Cortex of kidney (tissue), 1 donor: ENCODE data around the gene CCDC57.

ENCODE experiments used
- DNase-seq: peaks from one replicate; lab custom pipeline; 2025; lab: John Stamatoyannopoulos, UW

Gene CCDC57

DNA sequence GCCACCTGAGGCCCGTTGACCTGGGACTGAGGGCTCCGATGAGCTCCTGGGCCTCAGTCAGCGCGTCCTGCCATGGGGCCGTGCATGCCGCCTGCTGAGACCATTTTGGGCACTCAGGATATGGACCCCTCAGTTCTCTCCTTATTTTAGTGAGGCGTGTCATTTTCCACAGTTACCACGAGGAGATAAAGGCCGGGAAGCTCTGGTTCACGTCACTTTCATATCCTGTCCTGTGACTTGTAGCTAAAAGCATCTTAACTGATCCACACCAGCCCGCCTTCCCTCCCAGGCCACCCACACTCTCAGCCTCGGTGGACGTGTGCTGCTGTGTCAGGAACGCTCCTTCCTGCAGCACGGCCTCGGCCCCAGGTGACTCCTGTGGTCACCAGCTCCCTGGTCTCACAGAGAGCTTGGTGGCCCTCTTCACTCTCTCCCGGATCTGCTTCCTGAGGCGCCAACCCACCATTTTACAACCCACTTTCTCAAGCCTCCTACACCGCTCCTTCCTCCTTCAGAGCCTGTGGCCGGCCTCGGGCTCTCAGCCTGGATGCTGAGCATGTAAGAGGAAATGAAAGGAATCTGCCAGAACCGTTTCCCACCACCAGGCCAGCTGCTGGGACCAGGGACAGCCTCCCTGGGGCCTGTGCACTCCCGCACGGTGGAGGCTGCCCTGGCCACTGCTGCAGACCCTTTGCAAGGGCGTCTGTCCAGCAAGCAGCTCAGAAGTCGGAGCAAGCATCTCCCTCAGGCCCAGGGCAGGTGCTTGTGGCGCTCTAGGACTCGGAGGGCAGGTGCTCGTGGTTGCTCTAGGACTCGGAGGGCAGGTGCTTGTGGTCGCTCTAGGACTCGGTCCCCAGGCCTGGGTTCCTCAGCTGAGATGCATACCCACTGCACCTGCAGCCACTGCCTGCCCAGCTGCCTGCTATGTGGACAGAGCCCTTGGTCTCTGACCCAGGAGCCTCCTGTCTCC lies 90.7 kb downstream of the CCDC57 start:
- DNase-seq, result no peak

DNA sequence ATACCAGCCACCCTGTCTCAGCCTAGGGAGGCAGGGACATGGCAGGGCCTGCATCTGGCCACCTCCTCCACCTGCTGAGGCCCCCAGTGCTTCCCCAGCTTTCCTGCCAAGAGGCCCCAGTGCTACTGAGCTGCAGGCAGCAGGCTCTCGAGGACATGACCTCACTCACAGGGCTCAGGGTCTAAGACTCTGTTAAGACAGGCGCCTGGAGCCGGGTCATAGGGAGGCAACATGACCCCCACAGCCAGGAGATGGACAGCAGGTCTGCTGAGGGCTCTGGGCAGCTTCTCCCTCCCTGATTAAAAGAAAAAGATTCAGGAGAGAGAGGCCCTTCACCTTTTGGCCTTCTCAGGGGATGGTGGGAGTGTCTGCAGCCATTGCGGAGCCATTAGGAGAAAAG lies 91.4 kb downstream of the CCDC57 start:
- no peak for DNase-seq

DNA sequence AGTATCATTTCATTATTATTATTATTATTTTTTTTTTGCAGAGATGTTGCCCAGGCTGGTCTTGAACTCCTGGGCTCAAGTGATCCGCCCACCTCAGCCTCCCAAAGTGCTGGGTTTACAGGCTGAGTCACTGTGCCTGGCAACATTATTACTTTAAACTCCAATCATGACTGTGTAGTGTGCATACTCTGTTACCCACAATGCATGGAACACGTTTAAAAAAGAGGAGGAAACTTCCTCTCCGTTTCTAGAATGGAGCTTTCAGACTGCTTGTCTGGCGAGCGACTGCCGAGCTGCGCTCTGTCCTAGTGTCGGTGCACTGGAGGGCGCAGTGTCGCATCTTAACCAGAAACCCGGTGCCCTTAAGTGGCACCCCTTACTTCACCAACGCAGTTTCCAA lies 92.5 kb downstream of the CCDC57 start:
- no peak for DNase-seq

DNA sequence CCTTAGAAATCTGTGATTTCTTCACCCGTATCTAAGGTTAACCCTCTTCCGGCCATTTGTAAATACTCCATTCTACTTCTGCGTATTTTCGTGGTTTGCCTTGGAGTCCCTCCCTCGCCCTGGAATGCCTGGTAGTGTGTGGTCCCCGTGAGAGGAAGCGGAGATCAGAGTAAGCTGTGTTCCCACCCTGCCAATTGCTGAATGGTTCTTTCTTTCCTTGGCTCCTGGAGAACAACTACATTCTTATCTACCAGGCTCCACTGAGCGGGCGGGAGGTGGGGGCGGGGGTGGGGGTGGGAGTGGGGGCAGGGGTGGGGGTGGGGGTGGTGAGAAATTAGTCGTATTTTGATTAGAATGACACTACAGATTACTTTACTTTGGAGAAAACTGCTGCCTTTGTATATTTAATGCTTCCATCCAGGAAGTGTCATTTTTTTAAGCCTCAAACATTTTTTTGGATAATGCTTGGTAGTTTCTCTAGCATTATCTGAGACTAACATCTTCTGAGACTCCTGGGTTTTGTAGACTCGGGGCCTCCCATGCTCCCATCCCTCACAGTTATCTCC lies 93.7 kb downstream of the CCDC57 start:
- DNase-seq, result no peak

DNA sequence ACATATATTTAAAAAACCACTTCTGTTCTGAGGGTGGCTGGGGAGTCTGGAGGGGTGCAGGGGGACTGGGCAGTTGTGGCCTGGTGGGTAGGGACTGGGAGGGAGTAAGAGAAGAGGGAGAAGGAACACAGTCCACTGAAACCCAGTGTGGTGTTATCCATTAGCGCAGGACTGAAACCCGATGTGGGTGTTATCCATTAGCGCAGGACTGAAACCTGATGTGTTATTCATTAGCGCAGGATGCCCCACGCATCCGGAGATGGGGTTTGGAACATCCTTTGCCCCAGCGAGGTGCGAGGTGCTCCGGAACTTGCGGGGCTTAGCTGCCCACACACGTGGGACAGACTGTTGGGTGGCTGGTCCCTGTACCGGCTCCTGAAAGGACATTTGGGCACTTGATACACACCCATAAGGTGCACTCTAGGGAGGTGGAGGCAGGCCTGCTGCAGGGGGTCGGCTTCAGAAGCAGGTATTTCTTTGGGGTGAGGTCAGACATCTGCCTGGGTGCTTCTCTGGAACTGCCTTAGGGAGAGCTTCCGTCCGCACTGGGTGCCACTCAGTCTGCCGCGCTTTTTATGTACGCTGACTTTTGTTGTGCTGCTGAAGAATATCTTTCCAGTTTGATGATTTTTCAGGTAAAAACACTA lies 94.4 kb downstream of the CCDC57 start:
- no peak for DNase-seq

DNA sequence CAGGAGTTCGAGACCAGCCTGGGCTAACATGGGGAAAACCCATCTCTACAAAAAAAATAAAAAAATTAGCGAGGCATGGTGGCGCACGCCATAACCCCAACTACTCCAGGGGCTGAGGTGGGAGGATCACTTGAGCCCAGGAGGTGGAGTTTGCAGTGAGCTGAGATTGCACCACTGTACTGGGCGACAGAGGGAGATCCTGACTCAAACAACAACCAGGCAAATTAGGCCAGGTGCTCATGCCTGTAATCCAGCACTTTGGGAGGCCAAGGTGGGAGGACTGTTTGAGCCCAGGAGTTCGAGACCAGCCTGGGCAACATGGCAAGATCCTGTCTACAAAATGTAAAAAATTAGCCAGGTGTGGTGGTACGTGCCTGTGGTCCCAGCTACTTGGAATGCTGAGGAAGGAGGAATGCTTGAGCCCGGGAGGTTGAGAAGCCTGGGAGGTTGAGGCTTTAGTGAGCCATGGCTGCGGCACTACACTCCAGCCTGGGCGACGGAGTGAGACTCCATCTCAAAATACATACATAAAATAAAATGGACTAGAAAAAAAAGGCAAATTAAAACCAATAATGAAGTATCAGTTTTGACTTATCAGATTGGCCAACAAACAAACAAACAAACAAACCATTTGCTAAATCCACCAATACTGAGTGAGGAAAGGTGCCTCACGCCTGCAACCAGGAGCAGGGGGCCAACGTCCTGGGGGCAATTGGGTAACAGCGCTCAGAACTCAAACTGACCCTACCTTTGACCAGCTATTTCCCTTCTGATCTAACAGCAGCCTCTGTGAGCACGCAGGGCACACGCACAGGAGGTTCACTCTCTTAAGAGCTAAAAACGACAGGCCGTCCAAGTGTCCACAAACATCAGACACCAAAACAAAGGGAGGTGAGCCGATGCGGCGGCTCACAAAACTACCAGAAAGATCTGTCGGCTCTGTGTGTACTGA lies 95.2 kb downstream of the CCDC57 start:
- no peak for DNase-seq

DNA sequence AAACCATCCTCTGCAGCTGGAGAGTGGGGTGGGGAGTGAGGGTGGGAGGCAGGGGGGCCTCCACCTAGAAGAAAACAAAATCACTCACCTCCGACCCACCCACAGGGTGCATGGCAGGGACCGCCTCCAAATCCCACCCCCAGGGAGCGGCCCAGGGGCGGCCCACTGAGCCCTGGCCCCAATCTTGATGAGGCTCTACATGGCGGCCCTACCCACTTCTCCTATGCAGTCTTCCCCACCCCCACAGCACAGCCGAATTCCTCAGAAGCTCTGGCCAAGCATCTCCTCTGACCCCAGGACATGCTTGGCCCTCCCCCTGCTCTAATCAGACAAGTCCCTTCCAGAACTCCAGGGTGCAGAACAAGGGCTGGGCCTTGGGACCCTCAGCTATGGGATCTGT lies 96.4 kb downstream of the CCDC57 start:
- DNase-seq, result no peak

DNA sequence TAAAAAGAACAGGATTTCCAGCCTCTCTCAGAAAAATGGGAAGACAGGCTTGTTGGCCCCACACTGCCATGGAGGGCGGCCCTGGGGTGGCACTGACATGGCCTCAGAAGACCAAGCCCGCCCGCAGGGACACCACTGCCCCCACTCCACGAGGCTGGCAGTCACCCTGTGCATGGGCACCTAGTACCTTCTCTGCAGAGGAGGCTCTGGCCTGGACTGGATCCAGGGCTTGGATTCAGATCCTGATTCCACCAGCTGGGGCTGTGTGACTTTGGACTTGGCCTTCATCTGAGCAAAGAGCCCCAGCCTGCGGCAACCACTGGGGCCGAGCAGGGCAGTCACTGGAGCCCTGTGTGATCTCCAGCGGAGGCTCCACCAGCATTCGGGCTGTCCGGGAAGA lies 97.8 kb downstream of the CCDC57 start:
- DNase-seq, result no peak

DNA sequence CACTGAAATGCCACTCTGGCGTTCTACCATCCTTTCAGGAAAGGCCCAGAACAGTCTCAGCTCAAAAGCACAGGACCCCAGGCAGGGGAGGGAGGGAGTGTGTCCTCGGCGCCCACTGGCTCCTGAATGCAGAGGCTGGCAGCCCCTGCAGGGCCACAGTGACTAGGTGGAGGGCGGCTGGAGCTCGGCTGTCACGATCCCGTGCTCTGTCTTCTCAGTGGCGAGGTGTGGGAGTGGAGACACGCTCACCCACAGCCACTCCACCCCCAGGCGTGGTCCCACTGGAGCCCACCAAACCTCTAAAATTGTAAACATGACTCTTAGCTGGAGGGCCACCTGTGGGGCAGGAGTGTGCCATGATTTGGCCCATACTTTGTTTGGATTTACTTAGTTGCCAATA lies 98.2 kb downstream of the CCDC57 start:
- DNase-seq, result no peak

DNA sequence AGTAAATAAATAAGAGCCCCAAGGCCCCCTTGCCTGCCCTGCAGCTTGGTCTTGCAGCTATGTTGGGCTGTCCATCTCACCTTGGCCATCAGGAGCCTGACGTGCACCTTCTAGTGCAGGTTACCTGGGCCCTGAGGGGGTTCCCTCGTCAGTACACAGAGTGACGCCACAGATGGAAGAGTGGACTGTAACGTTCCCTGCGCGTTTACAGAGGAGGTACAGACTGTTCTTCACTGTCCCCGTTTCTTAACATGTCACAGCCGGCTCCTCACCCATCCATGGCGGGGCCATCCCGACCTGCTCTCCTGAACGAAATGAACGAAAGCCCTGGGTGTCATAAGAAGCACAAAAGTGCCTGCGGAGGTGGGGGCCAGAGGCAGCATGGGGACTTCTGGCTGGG lies 98.7 kb downstream of the CCDC57 start:
- DNase-seq, result no peak

DNA sequence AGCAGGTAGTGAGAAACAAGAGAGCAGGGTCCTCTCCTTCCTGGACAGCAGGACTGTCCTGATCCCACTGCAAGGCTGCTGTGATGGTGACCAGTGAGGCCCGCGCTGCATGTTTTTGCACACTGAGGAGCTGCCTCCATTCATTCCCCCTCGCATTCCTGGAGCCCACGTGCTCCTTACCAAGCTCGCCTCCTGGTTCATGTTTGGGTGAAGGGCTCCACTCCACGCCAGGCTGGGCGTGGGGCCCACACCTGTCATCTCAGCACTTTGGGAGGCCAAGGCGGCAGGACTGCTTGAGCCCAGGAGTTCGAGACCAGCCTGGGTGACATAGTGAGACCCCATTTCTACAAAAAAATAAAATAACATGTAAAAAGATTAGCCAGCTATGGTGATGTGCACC lies 99.2 kb downstream of the CCDC57 start:
- DNase-seq, result no peak

DNA sequence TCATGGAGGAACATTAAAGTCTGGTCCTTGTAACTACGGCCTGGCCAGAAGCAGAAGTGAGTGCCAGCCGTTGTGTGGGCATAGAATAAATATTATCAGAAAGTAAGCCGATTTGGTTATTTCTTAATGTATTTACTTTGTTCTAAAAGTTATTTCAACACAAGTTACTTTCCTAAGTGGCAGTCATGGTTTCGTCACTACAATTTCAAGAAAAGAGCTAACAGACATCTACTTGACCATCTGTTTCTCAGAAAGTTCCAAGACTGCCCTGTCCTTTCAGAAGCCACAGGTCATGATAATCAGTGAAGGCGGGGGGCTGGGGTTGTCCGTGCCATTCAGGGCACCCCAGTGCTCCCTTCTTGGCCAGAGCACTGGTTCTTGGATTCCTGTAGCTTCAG lies 99.7 kb downstream of the CCDC57 start:
- no peak for DNase-seq

DNA sequence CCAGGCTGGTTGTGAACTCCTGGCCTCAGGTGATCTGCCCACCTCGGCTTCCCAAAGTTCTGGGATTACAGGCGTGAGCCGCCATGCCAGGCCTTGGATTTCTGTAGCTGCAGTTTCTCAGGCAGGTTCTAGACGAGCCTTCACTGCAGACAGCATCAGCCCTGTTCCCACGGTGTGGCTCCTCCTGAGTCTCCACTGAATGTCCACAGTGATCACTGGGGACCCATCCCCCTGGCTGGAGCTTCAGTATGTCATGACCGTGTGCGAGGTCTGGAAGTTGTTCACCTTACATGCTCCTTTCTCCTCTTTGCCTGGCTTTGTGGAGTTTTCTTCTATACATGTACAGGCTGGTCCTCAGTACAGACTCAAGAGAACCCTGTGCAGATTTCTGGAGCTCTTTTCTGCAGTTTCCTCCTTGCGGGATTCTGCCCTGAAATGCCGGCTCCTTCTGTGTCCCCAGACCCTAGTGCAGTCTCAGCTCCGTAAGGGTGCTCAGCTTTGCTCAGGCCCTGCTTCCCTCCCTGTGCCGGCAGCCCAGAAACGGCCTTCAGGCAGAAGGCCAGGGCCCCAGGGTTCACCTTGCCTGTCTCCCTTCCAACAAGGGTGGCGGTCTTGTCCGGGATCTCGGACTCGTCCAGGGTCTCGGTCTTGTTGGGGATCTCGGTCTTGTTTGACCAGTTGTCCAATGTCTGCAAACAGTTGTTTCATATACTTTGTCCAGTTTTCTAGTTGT lies 100.3 kb downstream of the CCDC57 start:
- no peak for DNase-seq

DNA sequence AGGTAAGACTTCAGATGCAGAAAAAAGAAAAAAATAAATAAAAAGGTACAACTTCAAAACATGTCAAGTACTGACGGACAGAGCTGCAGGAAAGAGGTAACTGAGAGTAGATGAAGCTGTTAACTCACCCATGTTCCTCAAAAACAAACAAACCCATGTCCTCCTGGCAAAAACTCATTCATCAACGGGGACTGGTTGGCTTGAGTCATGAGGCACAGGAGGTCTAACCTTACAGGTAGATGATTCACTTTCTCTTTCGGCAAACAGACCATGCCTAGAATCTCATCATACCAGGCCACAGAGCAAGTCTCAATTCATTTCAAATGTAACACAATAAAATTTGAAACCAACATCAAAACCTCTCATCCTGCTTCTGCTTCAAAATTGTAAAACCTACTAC lies 102.3 kb downstream of the CCDC57 start:
- no peak for DNase-seq

DNA sequence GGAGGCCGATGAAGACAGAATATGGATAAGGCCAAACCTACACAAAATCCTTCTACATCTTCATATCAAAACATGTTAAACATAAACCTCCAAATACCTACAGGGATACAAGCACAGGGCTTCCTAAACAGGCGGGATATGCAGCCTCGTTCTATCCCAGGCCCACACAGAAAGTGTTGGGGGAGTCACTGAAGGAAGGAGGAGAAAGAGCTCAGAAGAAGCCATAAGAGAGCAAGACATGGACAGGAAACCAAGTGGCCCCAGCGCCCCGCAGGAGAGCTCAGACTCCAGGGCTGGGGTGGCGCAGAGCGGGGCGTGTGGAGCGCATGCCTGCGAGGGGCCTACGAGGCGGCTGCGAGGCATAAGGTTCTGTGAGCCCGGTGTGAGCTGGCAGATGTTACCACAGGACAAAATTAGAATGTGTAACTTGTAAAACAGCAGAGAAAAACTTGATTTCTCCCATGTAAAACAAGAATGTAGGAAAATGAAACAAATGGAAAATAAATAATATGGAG lies 103.6 kb downstream of the CCDC57 start:
- no peak for DNase-seq

DNA sequence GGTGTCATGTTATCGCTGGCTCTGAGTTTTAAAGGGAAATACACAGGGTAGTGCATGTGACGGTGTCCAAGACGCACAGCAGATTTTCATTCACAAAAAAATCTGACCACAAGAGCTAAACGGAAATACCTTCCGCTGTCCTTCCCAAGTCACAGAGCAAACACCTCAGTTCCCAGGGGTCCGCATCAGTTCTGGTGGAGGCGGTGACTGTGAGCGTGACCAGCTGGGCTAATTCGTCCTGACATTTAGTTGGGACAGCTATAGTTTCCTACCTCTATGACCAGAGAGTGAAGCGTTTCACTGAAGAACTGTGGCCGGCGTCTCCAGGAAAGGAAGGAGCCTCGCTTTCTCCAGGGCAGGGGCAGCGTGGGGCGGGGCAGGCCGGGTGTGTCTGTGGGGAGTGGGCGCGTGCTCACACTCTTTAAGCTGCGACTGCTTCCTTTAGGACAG lies 104.1 kb downstream of the CCDC57 start:
- DNase-seq, result no peak

DNA sequence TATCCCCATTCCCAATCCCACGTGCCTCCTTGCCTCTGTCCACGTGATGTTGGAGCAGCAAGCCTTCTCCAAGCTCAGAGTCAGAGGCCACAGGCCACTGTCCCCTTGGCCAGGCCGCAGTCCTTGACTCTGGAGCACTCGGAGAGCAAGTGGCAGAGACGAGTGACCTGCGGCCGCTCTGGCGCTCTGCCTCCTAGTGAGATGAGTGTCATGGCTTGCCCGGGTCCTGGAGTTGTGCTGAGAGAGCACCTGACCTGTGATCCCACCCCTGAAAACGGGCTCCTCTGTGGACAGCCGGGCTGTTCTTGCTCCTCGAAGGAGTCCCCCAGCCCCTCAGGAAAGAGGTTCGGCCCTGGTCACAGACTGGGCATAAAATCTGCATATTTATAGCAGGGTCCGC lies 104.6 kb downstream of the CCDC57 start:
- no peak for DNase-seq

DNA sequence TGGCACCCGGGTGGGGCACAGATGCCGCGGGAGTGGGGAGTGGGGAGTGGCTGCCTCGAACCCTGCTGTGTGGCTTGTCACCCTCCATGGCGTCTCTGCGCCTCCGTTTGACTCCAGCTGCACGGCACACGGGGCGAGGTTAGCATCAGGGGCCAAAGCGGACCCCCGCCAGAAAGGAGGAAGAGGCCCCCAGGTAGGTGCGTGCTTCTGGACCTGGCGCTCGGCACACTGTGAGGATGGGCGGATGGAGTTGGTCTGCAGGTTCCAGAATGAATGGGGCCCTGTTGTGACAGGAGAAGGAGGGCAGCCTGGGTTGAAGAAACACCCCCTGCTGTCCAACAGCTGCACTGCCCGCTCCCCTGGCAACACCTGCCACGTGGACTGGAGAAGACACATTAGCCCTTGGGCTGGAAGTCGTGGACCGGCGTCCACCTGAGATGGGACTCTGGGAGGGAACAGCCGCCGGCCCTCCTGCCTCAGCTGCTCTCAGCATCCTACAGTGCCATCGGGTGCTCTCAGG lies 105.2 kb downstream of the CCDC57 start:
- no peak for DNase-seq

DNA sequence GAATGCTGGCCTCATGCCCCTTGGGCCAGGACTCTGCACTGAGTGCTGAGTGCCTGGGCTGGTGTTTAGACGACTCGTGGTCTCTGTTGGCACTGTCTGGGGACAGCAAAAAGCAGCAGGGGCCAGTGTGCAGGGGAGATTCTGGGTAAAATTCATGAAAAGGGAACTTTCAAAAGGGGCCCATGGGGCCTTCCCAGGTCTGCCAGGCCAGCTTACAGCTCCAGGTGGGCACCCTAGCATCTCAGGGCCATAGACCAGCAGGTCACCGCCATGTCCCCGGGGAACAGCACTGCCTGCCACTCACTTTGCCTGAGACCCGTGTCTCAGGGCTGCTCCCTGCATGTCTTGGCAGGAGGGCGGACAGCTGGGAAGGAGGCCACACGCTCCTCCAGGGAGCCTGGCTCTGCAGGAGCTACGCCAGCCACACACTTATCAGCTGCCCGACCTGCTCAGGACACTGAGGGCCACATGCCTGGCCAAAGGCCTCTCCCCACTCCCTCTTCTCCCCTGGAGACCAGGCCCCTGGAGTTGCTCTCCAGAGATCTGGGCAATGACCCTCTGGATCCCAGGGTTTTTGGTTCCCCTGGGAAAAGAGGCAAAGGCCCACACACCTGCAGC lies 105.8 kb downstream of the CCDC57 start:
- DNase-seq, result no peak
